ENCODE data around the gene SLC27A3.

SLC27A3 gene

GRCh38 chr1:153735090-153735420, 40.2 kb upstream of the SLC27A3 start:
- no peak overlapping the region for H3K4me3 ChIP-seq (ENCODE audit: low read length)
- no peak for DNase-seq
- no peaks in the 10 kb centered on the region for H3K9me3 ChIP-seq (replicated peaks; ENCODE audit: insufficient read depth, low read length)
- H3K36me3 ChIP-seq (replicated peaks; ENCODE audit: insufficient read depth, low read length) = no peaks in the 10 kb centered on the region
- H4K20me1 ChIP-seq (ENCODE audit: insufficient read depth, low read length) = no peaks in the 10 kb centered on the region
- H3K4me2 ChIP-seq (ENCODE audit: low read depth, low read length) = no peak overlapping the region
- no peaks in the 10 kb centered on the region for H3K4me1 ChIP-seq (ENCODE audit: low read length)
- H3K9ac ChIP-seq (ENCODE audit: low read length) = no peak overlapping the region
- no peak overlapping the region for H2AFZ ChIP-seq (ENCODE audit: low read length)
- no peaks in the 10 kb centered on the region for H3K79me2 ChIP-seq (ENCODE audit: low read length)
- TF ChIP-seq EZH2phosphoT487 (IDR thresholded peaks at IDR 0.05; ENCODE audit: low read length) = no peak
- no peak for TF ChIP-seq CTCF (IDR thresholded peaks at IDR 0.05; ENCODE audit: low read length)
- TF ChIP-seq EZH2 (optimal IDR thresholded peaks at IDR 0.05; ENCODE audit: low read depth, low read length) = no peak
- no peak overlapping the region for H3K27ac ChIP-seq (ENCODE audit: low read length)
- H3K27me3 ChIP-seq (replicated peaks; ENCODE audit: insufficient read depth, low read length) = no peaks in the 10 kb centered on the region
- peaks cover 3% of the 10 kb centered on the region; the same call in 1 of the 2 replicates for H3F3A ChIP-seq (ENCODE audit: insufficient read depth, low read length)
- H3K9me2 ChIP-seq (replicated peaks; ENCODE audit: insufficient read depth, low read length) = no peaks in the 10 kb centered on the region

GRCh38 chr1:153741986-153742385, 33.2 kb upstream of the SLC27A3 start:
- H4K20me1 ChIP-seq (ENCODE audit: insufficient read depth, low read length) = no peaks in the 10 kb centered on the region
- H2AFZ ChIP-seq (ENCODE audit: low read length) = no peak overlapping the region
- H3K9me2 ChIP-seq (replicated peaks; ENCODE audit: insufficient read depth, low read length) = no peaks in the 10 kb centered on the region
- no peak for TF ChIP-seq EZH2 (optimal IDR thresholded peaks at IDR 0.05; ENCODE audit: low read depth, low read length)
- TF ChIP-seq CTCF (IDR thresholded peaks at IDR 0.05; ENCODE audit: low read length) = no peak
- TF ChIP-seq EZH2phosphoT487 (IDR thresholded peaks at IDR 0.05; ENCODE audit: low read length) = no peak
- peaks cover 19% of the 10 kb centered on the region for H3K4me1 ChIP-seq (ENCODE audit: low read length)
- H3K79me2 ChIP-seq (ENCODE audit: low read length) = no peaks in the 10 kb centered on the region
- H3K27ac ChIP-seq (ENCODE audit: low read length) = no peak overlapping the region
- peaks cover 12% of the 10 kb centered on the region for H3F3A ChIP-seq (ENCODE audit: insufficient read depth, low read length)
- no peak for DNase-seq
- H3K4me3 ChIP-seq (ENCODE audit: low read length) = no peak overlapping the region
- no peak overlapping the region for H3K9ac ChIP-seq (ENCODE audit: low read length)
- H3K36me3 ChIP-seq (replicated peaks; ENCODE audit: insufficient read depth, low read length) = no peaks in the 10 kb centered on the region; the same call in 1 of the 2 replicates
- no peaks in the 10 kb centered on the region for H3K9me3 ChIP-seq (replicated peaks; ENCODE audit: insufficient read depth, low read length)
- no peaks in the 10 kb centered on the region for H3K27me3 ChIP-seq (replicated peaks; ENCODE audit: insufficient read depth, low read length)
- no peak overlapping the region for H3K4me2 ChIP-seq (ENCODE audit: low read depth, low read length)

- H3K9me2 ChIP-seq (replicated peaks; ENCODE audit: insufficient read depth, low read length) = no peaks in the 10 kb centered on the region
- no peaks in the 10 kb centered on the region for H4K20me1 ChIP-seq (ENCODE audit: insufficient read depth, low read length)
- peaks cover 12% of the 10 kb centered on the region for H3F3A ChIP-seq (ENCODE audit: insufficient read depth, low read length)
- H3K79me2 ChIP-seq (ENCODE audit: low read length) = no peaks in the 10 kb centered on the region
- H3K4me2 ChIP-seq (ENCODE audit: low read depth, low read length) = no peak overlapping the region
- no peaks in the 10 kb centered on the region; the same call in 1 of the 2 replicates for H3K36me3 ChIP-seq (replicated peaks; ENCODE audit: insufficient read depth, low read length)
- H2AFZ ChIP-seq (ENCODE audit: low read length) = no peak overlapping the region
- no peak overlapping the region for H3K4me3 ChIP-seq (ENCODE audit: low read length)
- DNase-seq = no peak
- H3K9me3 ChIP-seq (replicated peaks; ENCODE audit: insufficient read depth, low read length) = no peaks in the 10 kb centered on the region
- H3K27ac ChIP-seq (ENCODE audit: low read length) = no peak overlapping the region
- TF ChIP-seq EZH2 (optimal IDR thresholded peaks at IDR 0.05; ENCODE audit: low read depth, low read length) (no peak), EZH2phosphoT487 (IDR thresholded peaks at IDR 0.05; ENCODE audit: low read length) (no peak), CTCF (IDR thresholded peaks at IDR 0.05; ENCODE audit: low read length) (no peak)
- H3K27me3 ChIP-seq (replicated peaks; ENCODE audit: insufficient read depth, low read length) = no peaks in the 10 kb centered on the region
- H3K4me1 ChIP-seq (ENCODE audit: low read length) = peaks cover 19% of the 10 kb centered on the region
- no peak overlapping the region for H3K9ac ChIP-seq (ENCODE audit: low read length)
Observed at GRCh38 chr1:153742411-153743142, 32.6 kb upstream of the SLC27A3 start.

Data from MM.1S (cell line).